Aorta (tissue), 5 donors: ENCODE results near the gene AUNIP. TPM values are rescaled to one million over a fixed set of nuclear protein-coding genes. Genes with fewer than 3 reads are reported as not detected.

ENCODE experiments used
- ATAC-seq: fragments of 200-7000 bp; cut with Tn5 transposase; one replicate; pipeline ENCODE4 v1.9.1; 2022; ENCODE audit warnings: moderate library complexity; ENCODE audit not compliant: low FRiP score
- DNase-seq, 2 donors: peaks; one replicate each; pipeline ENCODE4 v3.0.0-alpha.2; 2020
- H3K27ac ChIP-seq, 2 donors: one replicate each; pipeline ENCODE4 v1.5.1; 2013; ENCODE audit warnings: low read length in 2 of 2, mild to moderate bottlenecking in 2 of 2, moderate library complexity in 2 of 2, control low read depth in 1 of 2, inconsistent platforms in 1 of 2, low read depth in 1 of 2
- H3K27me3 ChIP-seq, 2 donors: one replicate each; pipeline ENCODE4 v1.6.1; 2013; ENCODE audit warnings: control low read depth in 1 of 2, low read length in 1 of 2, mild to moderate bottlenecking in 1 of 2, moderate library complexity in 1 of 2; ENCODE audit not compliant: insufficient read depth in 2 of 2, control insufficient read depth in 1 of 2
- H3K36me3 ChIP-seq, 2 donors: one replicate each; pipeline ENCODE4 v1.6.1; 2013; ENCODE audit warnings: control low read depth in 1 of 2, low read length in 1 of 2, mild to moderate bottlenecking in 1 of 2; ENCODE audit not compliant: insufficient read depth in 2 of 2, control insufficient read depth in 1 of 2
- H3K4me1 ChIP-seq, 2 donors: one replicate each; pipeline ENCODE4 v1.6.1; 2013; ENCODE audit warnings: low read length in 2 of 2, control low read depth in 1 of 2, mild to moderate bottlenecking in 1 of 2, moderate library complexity in 1 of 2; ENCODE audit not compliant: insufficient read depth in 2 of 2, control insufficient read depth in 1 of 2
- H3K4me3 ChIP-seq, 2 donors: one replicate each; pipeline ENCODE4 v1.5.1; 2013; ENCODE audit warnings: low read length in 2 of 2, control low read depth in 1 of 2, mild to moderate bottlenecking in 1 of 2
- H3K9me3 ChIP-seq: one replicate; pipeline ENCODE4 v1.6.1; 2013; ENCODE audit warnings: mild to moderate bottlenecking, low read length; ENCODE audit not compliant: control insufficient read depth
- WGBS, 2 donors: extraction: QIAGEN DNeasy Blood & Tissue Kit; methylation state at CpG; one replicate each; pipeline ENCODE4 v1.1.7; 2013; 5-methylcytosine and 5-hydroxymethylcytosine counted together
- intact Hi-C, 2 donors: fragments of 100-400 bp; cut with DNase I; formaldehyde crosslinking; loops; one replicate each; pipeline versions ENCODE4 v1.14.2 to v1.15.0; 2022
- polyA plus RNA-seq, 2 donors: library from polyadenylated mRNA; stranded (reverse); fragments of 200-250 nt; gene quantifications; one replicate each; pipeline ENCODE4 v1.2.3, GENCODE V29; 2013
- total RNA-seq, 2 donors: library from RNA; stranded (reverse); fragmentation: NEBNext Ultra II Directional; extraction: Animal tissue kit (Norgen Biotek cat#: 25700); gene quantifications; one replicate each; pipeline ENCODE4 v1.2.1, GENCODE V29; 2021
- donor health status: healthy with polysubstance abuse.
- donor health status: Bipolar disorder and iron deficiency.
- donor health status: DM: no; HTN: no; CAD: no.
- donor health status: DM: no; HTN: no; CAD: no.
- donor health status: DM: yes; HTN: yes; CAD: no.

Gene AUNIP
- total and polyA plus RNA-seq, 4 donors, result not detected

- DNase-seq, result no peak
- intact Hi-C loops, result loop anchor here in 1 of 2 donors (2.0 kb wide), 1 partner anchor 95 kb away; the partner anchor contains the start of gene PAFAH2
Measured at GRCh38 chr1:25903986-25904385, 44.7 kb upstream of the AUNIP start.

GRCh38 chr1:25902462-25902861 is 43.2 kb upstream of the AUNIP start:
- peaks cover 0 to 8% of the 10 kb centered on the region in 2 donors for H3K36me3 ChIP-seq
- DNase-seq (no peak), ATAC-seq (no peak)
- intact Hi-C loops, result no loop called here
- H3K4me3 ChIP-seq, result no peak overlapping the region
- no peaks in the 10 kb centered on the region for H3K4me1 ChIP-seq
- no peaks in the 10 kb centered on the region for H3K9me3 ChIP-seq
- H3K27ac ChIP-seq, result no peak overlapping the region
- 78 to 85% methylated on average over 3 of the region's 3 CpGs for WGBS, 2 donors
- no peaks in the 10 kb centered on the region for H3K27me3 ChIP-seq

More at GRCh38 chr1:25903986-25904385, 44.7 kb upstream of the AUNIP start:
- H3K9me3 ChIP-seq, result no peaks in the 10 kb centered on the region
- no peak overlapping the region for H3K27ac ChIP-seq
- WGBS, 2 donors, result 52 to 53% methylated on average over 3 of the region's 3 CpGs
- no peaks in the 10 kb centered on the region for H3K27me3 ChIP-seq
- H3K4me3 ChIP-seq, result no peak overlapping the region
- no peak for ATAC-seq
- peaks cover 0 to 8% of the 10 kb centered on the region in 2 donors for H3K36me3 ChIP-seq
- no peaks in the 10 kb centered on the region for H3K4me1 ChIP-seq

- no peaks in the 10 kb centered on the region for H3K9me3 ChIP-seq
- peaks cover 0 to 8% of the 10 kb centered on the region in 2 donors for H3K36me3 ChIP-seq
- H3K27me3 ChIP-seq, result no peaks in the 10 kb centered on the region
- no peaks in the 10 kb centered on the region for H3K4me1 ChIP-seq
- no peak overlapping the region for H3K27ac ChIP-seq
- intact Hi-C loops, result no loop called here
- ATAC-seq (no peak), DNase-seq (no peak)
- WGBS, 2 donors, result 74 to 77% methylated on average over 5 of the region's 5 CpGs
- no peak overlapping the region for H3K4me3 ChIP-seq
Measured at GRCh38 chr1:25900219-25900618, 41.0 kb upstream of the AUNIP start.

- Histone ChIP-seq H3K36me3 (peaks cover 0 to 8% of the 10 kb centered on the region in 2 donors), H3K27me3 (no peaks in the 10 kb centered on the region), H3K4me3 (no peak overlapping the region), H3K27ac (no peak overlapping the region), H3K4me1 (no peaks in the 10 kb centered on the region), H3K9me3 (no peaks in the 10 kb centered on the region)
- DNase-seq (no peak), ATAC-seq (no peak)
- intact Hi-C loops, result loop anchor here in 1 of 2 donors (10.0 kb wide), 1 partner anchor 215 kb away; the partner anchor contains the start of gene PDIK1L
- WGBS, 2 donors, result 78 to 86% methylated on average over 6 of the region's 6 CpGs
Measured at GRCh38 chr1:25899792-25900191, 40.5 kb upstream of the AUNIP start.

- H3K36me3 ChIP-seq, result peaks cover 0 to 8% of the 10 kb centered on the region in 2 donors
- ATAC-seq (no peak), DNase-seq (no peak)
- WGBS, 2 donors, result 80 to 82% methylated on average over 11 of the region's 11 CpGs
- no peaks in the 10 kb centered on the region for H3K9me3 ChIP-seq
- H3K27ac ChIP-seq, result no peak overlapping the region
- no peaks in the 10 kb centered on the region for H3K27me3 ChIP-seq
- no peak overlapping the region for H3K4me3 ChIP-seq
- no peaks in the 10 kb centered on the region for H3K4me1 ChIP-seq
- intact Hi-C loops, result loop anchor here in 1 of 2 donors (10.0 kb wide), 1 partner anchor 216 kb away; the partner anchor contains the start of gene PDIK1L
Measured at GRCh38 chr1:25898223-25899015, 39.2 kb upstream of the AUNIP start.

- no peaks in the 10 kb centered on the region for H3K27me3 ChIP-seq
- H3K4me3 ChIP-seq, result no peak overlapping the region
- no peaks in the 10 kb centered on the region for H3K4me1 ChIP-seq
- ATAC-seq (no peak), DNase-seq (no peak)
- H3K9me3 ChIP-seq, result no peaks in the 10 kb centered on the region
- peaks cover 0 to 8% of the 10 kb centered on the region in 2 donors for H3K36me3 ChIP-seq
- H3K27ac ChIP-seq, result no peak overlapping the region
- intact Hi-C loops, result loop anchor here in 1 of 2 donors (10.0 kb wide), 1 partner anchor 217 kb away; the partner anchor contains the start of gene PDIK1L
- WGBS, 2 donors, result 84% methylated on average over 5 of the region's 5 CpGs
Measured at GRCh38 chr1:25897754-25898153, 38.5 kb upstream of the AUNIP start.

- no peak overlapping the region for H3K27ac ChIP-seq
- intact Hi-C loops, result loop anchor here in 1 of 2 donors (10.0 kb wide), 1 partner anchor 219 kb away; the partner anchor contains the start of gene PDIK1L
- H3K36me3 ChIP-seq, result peaks cover 0 to 8% of the 10 kb centered on the region in 2 donors
- no peaks in the 10 kb centered on the region for H3K4me1 ChIP-seq
- no peak overlapping the region for H3K4me3 ChIP-seq
- no peaks in the 10 kb centered on the region for H3K9me3 ChIP-seq
- ATAC-seq (no peak), DNase-seq (no peak)
- 46 to 66% methylated on average over 1 of the region's 1 CpG for WGBS, 2 donors
- H3K27me3 ChIP-seq, result no peaks in the 10 kb centered on the region
Measured at GRCh38 chr1:25896266-25896665, 37.0 kb upstream of the AUNIP start.

- Histone ChIP-seq H3K4me3 (no peak overlapping the region), H3K4me1 (no peaks in the 10 kb centered on the region)
- 7% methylated on average over 12 of the region's 12 CpGs for WGBS, 2 donors
Measured at GRCh38 chr1:25895365-25895990, 36.2 kb upstream of the AUNIP start.

More at GRCh38 chr1:25895365-25895990, 36.2 kb upstream of the AUNIP start:
- Histone ChIP-seq H3K27me3 (no peaks in the 10 kb centered on the region), H3K27ac (no peak overlapping the region), H3K9me3 (no peaks in the 10 kb centered on the region), H3K36me3 (peaks cover 0 to 8% of the 10 kb centered on the region in 2 donors)
- peak; percentile 94 to 96 for DNase-seq
- intact Hi-C loops, result loop anchor here (1.0 to 10.0 kb wide), 3 partner anchors 103 to 219 kb away; partner anchors contain the start of genes PAFAH2 (in 2 of the 2) and PDIK1L (in 1 of the 2)
- peak; percentile 96 for ATAC-seq
